Natural killer cell (primary cell): Measurements from ENCODE around the gene ACTG1. TPM values are rescaled to one million over a fixed set of nuclear protein-coding genes. Genes with fewer than 3 reads are reported as not detected.
A peak's percentile ranks its signal among the peaks of the same experiment; 100 is the strongest.

ENCODE experiments used
- ATAC-seq, 3 donors: fragments of 150-1000 bp in 2 of 3; fragments of 200-7000 bp in 1 of 3; cut with Tn5 transposase; 1 replicate in 1 of 3; 2 replicates in 2 of 3; pipeline ENCODE4 v1.10.0; 2021; ENCODE audit warnings: mild to moderate bottlenecking in 2 of 3, moderate library complexity in 2 of 3
- DNase-seq, 2 donors: peaks; one replicate each; pipeline versions ENCODE4 v3.0.0 to v3.0.0-alpha.2; 2013 to 2021; ENCODE audit warnings: mixed read lengths in 1 of 2
- H3K27ac ChIP-seq: one replicate; pipeline ENCODE4 v1.5.1; 2013; ENCODE audit warnings: mild to moderate bottlenecking, low read length
- H3K27me3 ChIP-seq: one replicate; pipeline ENCODE4 v1.6.1; 2013; ENCODE audit warnings: low read length; ENCODE audit not compliant: control insufficient read depth, insufficient read depth
- H3K36me3 ChIP-seq: one replicate; pipeline ENCODE4 v1.6.1; 2013; ENCODE audit warnings: low read length; ENCODE audit not compliant: control insufficient read depth, insufficient read depth
- H3K4me1 ChIP-seq: one replicate; pipeline ENCODE4 v1.6.1; 2013; ENCODE audit warnings: low read length; ENCODE audit not compliant: control insufficient read depth, insufficient read depth
- H3K4me3 ChIP-seq: one replicate; pipeline ENCODE4 v1.5.1; 2013; ENCODE audit warnings: low read length
- H3K9me3 ChIP-seq: one replicate; pipeline ENCODE4 v1.6.1; 2013; ENCODE audit warnings: low read length; ENCODE audit not compliant: control insufficient read depth, insufficient read depth
- H3K27ac Mint-ChIP-seq, 2 donors: one replicate each; pipeline ENCODE4 v1.8.0; 2022; ENCODE audit warnings: mild to moderate bottlenecking in 2 of 2, mixed read lengths in 2 of 2, moderate library complexity in 1 of 2
- H3K27me3 Mint-ChIP-seq, 2 donors: one replicate each; pipeline ENCODE4 v1.8.0; 2022; ENCODE audit warnings: low read depth in 2 of 2, mixed read lengths in 2 of 2
- H3K36me3 Mint-ChIP-seq: one replicate; pipeline ENCODE4 v1.8.0; 2022; ENCODE audit warnings: mixed read lengths
- H3K4me1 Mint-ChIP-seq, 2 donors: one replicate each; pipeline ENCODE4 v1.8.0; 2022; ENCODE audit warnings: mixed read lengths in 2 of 2
- H3K4me3 Mint-ChIP-seq: one replicate; pipeline ENCODE4 v1.8.0; 2022; ENCODE audit warnings: mild to moderate bottlenecking, moderate library complexity, mixed read lengths
- H3K9me3 Mint-ChIP-seq, 2 donors: one replicate each; pipeline ENCODE4 v1.8.0; 2022; ENCODE audit warnings: mixed read lengths in 2 of 2
- WGBS: methylation state at CpG from one replicate; pipeline ENCODE4 v1.1.7; 2013; ENCODE audit warnings: missing lambda C conversion rate; ENCODE audit not compliant: insufficient coverage; 5-methylcytosine and 5-hydroxymethylcytosine counted together
- intact Hi-C: fragments of 100-400 bp; cut with micrococcal nuclease; formaldehyde crosslinking; loops from one replicate; pipeline ENCODE4 v1.14.2; 2022
- total RNA-seq, 4 donors: library from RNA; stranded (reverse); fragments of 120-200 nt in 1 of 4; gene quantifications; one replicate each; pipeline versions ENCODE4 v1.2.3 to v1.2.4, GENCODE V29; 2013 to 2022
- TF ChIP-seq, protein P1 (sequence below): fragments of 200-600 bp; IDR thresholded peaks from one replicate; pipeline ENCODE4 v1.8.0; 2022; ENCODE audit warnings: antibody characterized with exemption

ACTG1 gene
- total RNA-seq, 3 donors from 2014 or later (not counting 1 experiment from before 2014, with no cell fraction given) = 1,401 to 1,901 (median 1,735) TPM

DNA sequence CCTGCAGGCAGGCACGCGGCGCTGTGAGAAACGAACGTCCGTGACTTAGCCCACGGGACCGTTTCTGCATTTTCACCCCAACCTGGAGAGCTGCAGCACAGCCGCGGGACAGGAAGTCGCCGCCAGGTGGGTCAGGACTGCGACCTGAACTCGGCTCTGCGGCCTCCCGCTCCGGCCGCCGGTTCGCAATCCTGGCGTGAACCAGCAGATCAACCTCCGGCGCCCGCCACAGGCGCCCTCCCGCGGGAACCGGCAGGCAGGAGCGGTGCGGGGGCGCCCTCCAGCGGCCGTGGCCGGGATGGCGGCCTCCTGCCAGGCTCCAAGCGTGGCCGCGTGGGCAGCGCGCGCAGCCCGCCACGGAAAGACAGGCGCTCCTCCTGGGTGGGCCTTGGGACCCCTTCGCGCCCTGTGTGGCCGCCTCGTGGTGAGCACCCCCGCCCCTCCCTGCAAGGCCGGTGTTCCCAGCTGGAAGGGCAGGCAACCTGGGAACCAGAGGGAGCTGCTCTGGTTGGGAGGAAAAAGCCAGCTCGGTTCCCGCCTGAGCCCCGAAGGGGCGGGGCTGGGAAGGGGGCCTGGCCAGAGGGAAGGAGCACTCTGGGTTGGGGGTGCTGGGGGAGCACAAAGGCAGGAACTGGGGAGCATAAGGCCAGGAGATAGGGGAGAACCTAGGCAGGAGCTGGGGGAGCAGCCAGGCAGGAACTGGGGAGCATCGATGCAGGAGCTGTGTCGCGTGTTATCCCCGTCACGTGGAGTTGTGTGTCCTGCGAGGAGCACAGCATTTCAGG lies 28.2 kb downstream of the ACTG1 start:
- peaks cover 12 to 20% of the 10 kb centered on the region in 2 donors for H3K4me1 Mint-ChIP-seq
- H3K27ac Mint-ChIP-seq = no peak overlapping the region
- Histone ChIP-seq H3K4me1 (peaks cover 52% of the 10 kb centered on the region), H3K4me3 (peak overlapping the region; percentile 17), H3K27me3 (peaks cover 30% of the 10 kb centered on the region), H3K27ac (no peak overlapping the region), H3K36me3 (no peaks in the 10 kb centered on the region), H3K9me3 (no peaks in the 10 kb centered on the region)
- H3K36me3 Mint-ChIP-seq = no peaks in the 10 kb centered on the region
- peak; percentile 74 to 92 (median 81) for ATAC-seq
- TF ChIP-seq, protein P1, sequence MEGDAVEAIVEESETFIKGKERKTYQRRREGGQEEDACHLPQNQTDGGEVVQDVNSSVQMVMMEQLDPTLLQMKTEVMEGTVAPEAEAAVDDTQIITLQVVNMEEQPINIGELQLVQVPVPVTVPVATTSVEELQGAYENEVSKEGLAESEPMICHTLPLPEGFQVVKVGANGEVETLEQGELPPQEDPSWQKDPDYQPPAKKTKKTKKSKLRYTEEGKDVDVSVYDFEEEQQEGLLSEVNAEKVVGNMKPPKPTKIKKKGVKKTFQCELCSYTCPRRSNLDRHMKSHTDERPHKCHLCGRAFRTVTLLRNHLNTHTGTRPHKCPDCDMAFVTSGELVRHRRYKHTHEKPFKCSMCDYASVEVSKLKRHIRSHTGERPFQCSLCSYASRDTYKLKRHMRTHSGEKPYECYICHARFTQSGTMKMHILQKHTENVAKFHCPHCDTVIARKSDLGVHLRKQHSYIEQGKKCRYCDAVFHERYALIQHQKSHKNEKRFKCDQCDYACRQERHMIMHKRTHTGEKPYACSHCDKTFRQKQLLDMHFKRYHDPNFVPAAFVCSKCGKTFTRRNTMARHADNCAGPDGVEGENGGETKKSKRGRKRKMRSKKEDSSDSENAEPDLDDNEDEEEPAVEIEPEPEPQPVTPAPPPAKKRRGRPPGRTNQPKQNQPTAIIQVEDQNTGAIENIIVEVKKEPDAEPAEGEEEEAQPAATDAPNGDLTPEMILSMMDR = peak; percentile 97
- no peaks in the 10 kb centered on the region for H3K9me3 Mint-ChIP-seq
- H3K4me3 Mint-ChIP-seq = peak overlapping the region; percentile 17
- peaks cover 22 to 24% of the 10 kb centered on the region in 2 donors for H3K27me3 Mint-ChIP-seq
- intact Hi-C loops = loop anchor here (1.0 to 5.0 kb wide), 2 partner anchors 231 to 342 kb away; no protein-coding TSS in a partner anchor
- 8% methylated on average over 60 of the region's 60 CpGs for WGBS
- DNase-seq = peak; percentile 90 to 91

DNA sequence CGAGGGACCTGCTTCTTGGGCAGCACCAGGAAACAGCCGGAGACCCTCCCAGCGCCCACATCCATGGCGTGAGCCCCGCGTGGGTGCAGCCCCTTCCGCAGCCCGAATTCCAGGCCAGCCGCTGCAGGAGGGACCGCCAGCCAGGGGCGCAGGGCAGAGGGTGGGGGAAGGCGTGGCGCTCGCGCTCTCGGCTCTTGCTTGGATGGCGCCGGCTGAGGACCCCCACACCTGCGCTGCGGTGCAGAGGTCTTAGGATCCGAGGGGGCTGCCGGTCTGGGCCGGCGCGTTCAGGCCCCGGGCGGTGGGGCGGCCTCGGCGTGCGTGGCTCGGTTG lies 28.8 kb downstream of the ACTG1 start:
- ATAC-seq (no peak), DNase-seq (no peak)
- H3K4me1 ChIP-seq = peaks cover 51% of the 10 kb centered on the region
- H3K4me3 ChIP-seq = peak overlapping the region; percentile 17
- H3K9me3 ChIP-seq = no peaks in the 10 kb centered on the region
- TF ChIP-seq, protein P1 = no peak
- H3K27ac ChIP-seq = no peak overlapping the region
- peaks cover 30% of the 10 kb centered on the region for H3K27me3 ChIP-seq
- Mint-ChIP-seq H3K4me3 (peak overlapping the region; percentile 59), H3K9me3 (no peaks in the 10 kb centered on the region), H3K27me3 (peaks cover 22 to 24% of the 10 kb centered on the region in 2 donors), H3K36me3 (no peaks in the 10 kb centered on the region), H3K4me1 (peaks cover 12 to 19% of the 10 kb centered on the region in 2 donors), H3K27ac (no peak overlapping the region)
- no peaks in the 10 kb centered on the region for H3K36me3 ChIP-seq
- 11% methylated on average over 32 of the region's 32 CpGs for WGBS
- intact Hi-C loops = loop anchor here (1.0 to 5.0 kb wide), 3 partner anchors 189 to 342 kb away; partner anchors contain the start of gene SLC38A10

DNA sequence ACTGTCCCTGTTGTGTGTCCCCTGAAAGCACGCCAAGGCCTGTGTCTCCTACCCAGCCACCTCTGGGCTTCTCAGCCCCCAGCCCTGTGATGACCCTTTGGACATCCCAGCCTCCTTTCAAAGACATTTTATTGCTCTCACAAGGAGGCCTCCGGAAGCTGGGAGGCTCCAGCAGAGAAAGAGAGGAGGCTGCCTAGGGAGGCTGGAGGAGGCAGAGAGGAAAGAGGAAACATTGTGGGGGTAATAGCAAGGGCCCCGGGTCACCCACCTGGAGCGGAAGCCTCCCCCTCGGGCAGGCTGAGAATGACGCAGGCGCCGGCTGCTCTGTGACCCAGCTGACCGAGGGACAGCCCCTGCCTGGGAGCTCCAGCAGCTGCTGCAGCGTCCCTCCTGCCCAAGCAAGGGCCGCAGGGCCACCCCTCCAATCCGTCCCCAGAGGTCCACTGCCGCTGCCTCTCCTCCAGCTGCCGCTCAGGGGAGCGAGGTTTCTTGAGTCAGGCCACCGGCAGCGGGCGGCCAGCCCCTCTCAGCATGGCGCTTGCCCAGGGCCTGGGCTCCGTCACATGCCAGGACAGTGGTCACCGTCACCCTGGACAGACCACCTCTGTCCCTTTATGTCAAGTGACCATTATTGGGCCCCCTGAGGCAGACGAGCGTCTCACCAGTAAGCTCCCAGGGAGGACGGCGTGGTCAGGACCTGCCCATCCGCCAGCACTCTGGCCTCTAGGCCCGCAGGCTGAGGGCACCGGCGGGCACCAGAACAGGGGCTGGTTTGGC lies 29.3 kb downstream of the ACTG1 start:
- Histone ChIP-seq H3K4me1 (peaks cover 45% of the 10 kb centered on the region), H3K4me3 (peak overlapping the region; percentile 17), H3K27me3 (peaks cover 30% of the 10 kb centered on the region), H3K27ac (no peak overlapping the region), H3K9me3 (no peaks in the 10 kb centered on the region), H3K36me3 (no peaks in the 10 kb centered on the region)
- ATAC-seq = peak in 2 of 3 donors; percentile 29 to 32
- Mint-ChIP-seq H3K36me3 (no peaks in the 10 kb centered on the region), H3K4me1 (peaks cover 12 to 19% of the 10 kb centered on the region in 2 donors), H3K9me3 (no peaks in the 10 kb centered on the region), H3K27ac (peak overlapping the region in 1 of 2 donors; percentile 2), H3K4me3 (peak overlapping the region; percentile 69), H3K27me3 (peaks cover 22 to 24% of the 10 kb centered on the region in 2 donors)
- TF ChIP-seq, protein P1 = no peak
- peak; percentile 37 to 45 for DNase-seq
- 36% methylated on average over 29 of the region's 29 CpGs for WGBS
- intact Hi-C loops = loop anchor here (2.0 to 5.0 kb wide), 2 partner anchors 188 to 341 kb away; partner anchors contain the start of gene SLC38A10
